Fibroblast of mammary gland (primary cell): ENCODE measurements around the gene TYMP.
A peak's percentile ranks its signal among the peaks of the same experiment; 100 is the strongest.

Experiments used
- DNase-seq: peaks from one replicate; pipeline ENCODE4 v3.0.0-alpha.2; 2010; ENCODE audit warnings: low read depth
- H3K4me3 ChIP-seq: 2 replicates; pipeline ENCODE4 v1.5.1; 2011; ENCODE audit warnings: low read depth, mild to moderate bottlenecking, low read length, moderate library complexity; ENCODE audit not compliant: control insufficient read depth
- TF ChIP-seq, protein P1 (sequence below): conservative IDR thresholded peaks from 2 replicates; pipeline ENCODE4 v1.5.1; 2011; ENCODE audit warnings: low read depth, low read length, inconsistent platforms; ENCODE audit not compliant: control insufficient read depth, insufficient read depth

TYMP gene

DNA sequence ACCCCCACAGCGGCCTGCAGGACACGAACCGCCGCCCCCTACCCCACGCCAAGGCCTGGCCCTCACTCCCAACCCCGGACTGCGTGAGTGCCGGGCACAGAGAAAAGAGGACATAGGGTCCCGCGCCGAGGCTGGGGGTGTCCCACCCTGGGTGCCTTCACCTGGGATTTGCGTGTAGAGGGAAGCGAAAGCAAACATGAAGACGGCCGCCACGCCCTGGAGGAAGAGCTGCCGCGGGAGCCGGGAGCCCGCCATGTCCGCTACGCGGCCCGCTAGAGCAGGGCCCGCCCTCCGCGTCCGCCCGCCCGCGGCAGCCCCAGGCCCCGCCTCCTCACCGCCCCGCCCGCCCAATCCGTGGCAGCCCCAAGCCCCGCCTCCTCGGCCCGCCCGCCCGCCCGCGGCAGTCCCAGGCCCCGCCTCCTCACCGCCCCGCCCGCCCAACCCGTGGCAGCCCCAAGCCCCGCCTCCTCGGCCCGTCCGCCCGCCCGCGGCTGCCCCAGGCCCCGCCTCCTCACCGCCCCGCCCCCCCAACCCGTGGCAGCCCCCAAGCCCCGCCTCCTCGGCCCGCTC lies 22.3 kb downstream of the TYMP start, which contains the start of gene LMF2:
TSS of gene LMF2 (minus strand) at position 282 of the 570 bp plus-strand sequence. CDS start at position 255, 27 bp downstream.
- peak within 1 kb of the TSS; percentile 95 for H3K4me3 ChIP-seq
- DNase-seq = no peak
- TF ChIP-seq, protein P1, sequence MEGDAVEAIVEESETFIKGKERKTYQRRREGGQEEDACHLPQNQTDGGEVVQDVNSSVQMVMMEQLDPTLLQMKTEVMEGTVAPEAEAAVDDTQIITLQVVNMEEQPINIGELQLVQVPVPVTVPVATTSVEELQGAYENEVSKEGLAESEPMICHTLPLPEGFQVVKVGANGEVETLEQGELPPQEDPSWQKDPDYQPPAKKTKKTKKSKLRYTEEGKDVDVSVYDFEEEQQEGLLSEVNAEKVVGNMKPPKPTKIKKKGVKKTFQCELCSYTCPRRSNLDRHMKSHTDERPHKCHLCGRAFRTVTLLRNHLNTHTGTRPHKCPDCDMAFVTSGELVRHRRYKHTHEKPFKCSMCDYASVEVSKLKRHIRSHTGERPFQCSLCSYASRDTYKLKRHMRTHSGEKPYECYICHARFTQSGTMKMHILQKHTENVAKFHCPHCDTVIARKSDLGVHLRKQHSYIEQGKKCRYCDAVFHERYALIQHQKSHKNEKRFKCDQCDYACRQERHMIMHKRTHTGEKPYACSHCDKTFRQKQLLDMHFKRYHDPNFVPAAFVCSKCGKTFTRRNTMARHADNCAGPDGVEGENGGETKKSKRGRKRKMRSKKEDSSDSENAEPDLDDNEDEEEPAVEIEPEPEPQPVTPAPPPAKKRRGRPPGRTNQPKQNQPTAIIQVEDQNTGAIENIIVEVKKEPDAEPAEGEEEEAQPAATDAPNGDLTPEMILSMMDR = no peak

DNA sequence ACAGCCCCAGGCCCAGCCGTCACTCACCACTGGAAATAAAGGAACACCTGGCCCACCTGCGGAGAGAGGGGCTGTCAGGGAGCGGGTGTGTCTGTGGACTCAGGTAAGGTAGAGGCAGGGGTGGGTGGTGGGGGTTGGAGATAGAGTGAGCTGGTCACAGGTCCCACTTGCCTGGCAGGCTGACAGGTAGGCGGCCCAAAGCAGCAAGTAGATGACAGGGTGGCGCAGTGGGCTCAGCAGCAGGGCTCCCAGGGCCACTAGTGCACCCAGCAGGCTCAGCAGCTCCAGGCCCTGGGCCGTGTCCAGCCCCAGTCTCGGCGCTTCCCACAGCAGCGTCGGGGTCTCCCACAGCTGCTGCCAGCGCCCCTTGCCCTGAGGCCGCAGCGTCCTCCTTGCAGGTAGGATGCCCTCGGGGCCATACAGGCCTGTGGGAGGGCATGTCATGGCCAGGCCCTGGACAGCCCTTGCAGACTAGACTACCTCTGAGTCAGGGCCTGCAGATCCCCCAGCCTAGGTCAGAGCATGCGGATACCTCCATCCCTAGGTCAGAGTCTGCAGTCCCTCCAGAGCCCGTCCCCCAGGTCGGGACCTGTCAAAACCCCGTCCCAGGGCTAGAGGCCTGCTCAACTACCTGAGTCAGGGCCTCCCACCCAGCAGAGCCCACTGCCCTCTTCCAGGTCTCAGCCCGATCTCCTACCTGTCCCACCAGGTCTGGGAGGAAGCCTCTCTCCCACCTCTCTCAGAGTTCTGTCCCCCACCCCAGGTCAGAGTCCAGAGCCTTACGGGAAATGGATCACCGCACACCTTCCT lies 23.0 kb downstream of the TYMP start:
- no peak for DNase-seq
- TF ChIP-seq, protein P1 = no peak
- H3K4me3 ChIP-seq = peak overlapping the region; percentile 95

DNA sequence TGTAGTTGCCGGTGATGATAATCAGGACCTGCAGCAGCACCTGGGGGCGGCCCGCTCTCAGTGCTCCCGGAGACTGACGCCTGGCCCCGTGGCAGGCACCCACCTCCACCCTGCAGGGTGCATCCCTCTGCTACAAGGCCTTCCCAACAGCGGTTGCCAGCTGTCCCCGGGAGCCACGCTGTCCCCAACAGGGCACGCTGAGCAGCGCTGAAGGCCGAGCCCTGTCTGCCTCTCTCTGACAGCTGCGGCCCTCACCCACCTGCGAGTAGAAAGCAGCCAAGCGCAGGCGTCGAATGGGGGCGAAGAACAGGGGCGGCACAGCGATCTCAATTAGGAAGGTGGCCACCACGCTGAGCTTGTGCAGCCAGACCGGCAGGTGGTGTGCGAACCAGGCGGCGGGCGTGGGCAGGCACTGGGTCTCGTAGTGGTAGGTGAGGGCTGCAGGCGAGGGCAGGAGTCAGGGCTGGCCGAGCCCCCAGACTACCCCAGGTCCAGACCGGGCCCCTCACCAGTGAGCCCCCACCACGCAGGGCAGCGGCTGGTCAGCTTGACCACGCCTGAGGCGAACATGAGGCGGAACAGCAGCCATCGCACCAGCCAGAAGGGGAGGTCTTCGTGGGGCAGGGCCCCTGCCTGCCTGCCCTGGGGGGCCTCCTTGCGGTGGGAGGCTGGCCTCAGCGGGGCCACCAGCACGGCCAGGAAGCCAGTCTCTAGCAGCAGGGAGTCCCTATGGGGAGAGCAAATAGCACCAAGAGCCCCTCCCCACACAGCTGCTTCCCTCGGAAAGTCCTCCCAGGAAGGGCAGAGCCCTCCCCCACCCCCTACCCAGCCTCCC lies 23.8 kb downstream of the TYMP start:
- H3K4me3 ChIP-seq = peak overlapping the region; percentile 95
- DNase-seq = no peak

DNA sequence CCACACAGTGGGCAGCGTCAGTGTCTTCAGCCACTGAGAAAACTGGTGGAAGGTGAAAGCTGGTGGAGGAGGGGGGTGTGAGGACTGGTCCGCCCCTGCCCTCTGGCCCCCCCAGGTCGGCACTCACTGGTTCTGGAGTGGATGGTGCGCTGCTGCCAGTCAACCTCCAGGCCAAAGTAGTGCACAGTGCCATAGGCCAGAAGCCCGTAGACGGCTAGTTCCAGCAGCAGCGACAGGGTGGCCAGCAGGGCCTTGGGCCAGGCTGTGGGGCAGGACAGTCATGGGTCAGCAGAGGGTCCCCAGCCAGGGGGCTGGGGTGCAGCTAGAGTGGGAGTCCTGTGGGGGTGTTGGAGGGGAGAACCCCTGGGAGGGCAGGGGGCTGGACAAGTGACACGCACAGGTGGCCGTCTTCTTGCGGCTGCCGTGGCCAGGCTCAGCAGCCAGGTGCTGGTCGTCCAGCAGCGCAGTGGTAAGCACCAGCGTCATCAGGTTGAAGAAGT lies 24.5 kb downstream of the TYMP start:
- TF ChIP-seq, protein P1 = no peak
- no peak overlapping the region for H3K4me3 ChIP-seq
- no peak for DNase-seq

More for the DNA sequence above, 23.8 kb downstream of the TYMP start:
- TF ChIP-seq, protein P1 = no peak

DNA sequence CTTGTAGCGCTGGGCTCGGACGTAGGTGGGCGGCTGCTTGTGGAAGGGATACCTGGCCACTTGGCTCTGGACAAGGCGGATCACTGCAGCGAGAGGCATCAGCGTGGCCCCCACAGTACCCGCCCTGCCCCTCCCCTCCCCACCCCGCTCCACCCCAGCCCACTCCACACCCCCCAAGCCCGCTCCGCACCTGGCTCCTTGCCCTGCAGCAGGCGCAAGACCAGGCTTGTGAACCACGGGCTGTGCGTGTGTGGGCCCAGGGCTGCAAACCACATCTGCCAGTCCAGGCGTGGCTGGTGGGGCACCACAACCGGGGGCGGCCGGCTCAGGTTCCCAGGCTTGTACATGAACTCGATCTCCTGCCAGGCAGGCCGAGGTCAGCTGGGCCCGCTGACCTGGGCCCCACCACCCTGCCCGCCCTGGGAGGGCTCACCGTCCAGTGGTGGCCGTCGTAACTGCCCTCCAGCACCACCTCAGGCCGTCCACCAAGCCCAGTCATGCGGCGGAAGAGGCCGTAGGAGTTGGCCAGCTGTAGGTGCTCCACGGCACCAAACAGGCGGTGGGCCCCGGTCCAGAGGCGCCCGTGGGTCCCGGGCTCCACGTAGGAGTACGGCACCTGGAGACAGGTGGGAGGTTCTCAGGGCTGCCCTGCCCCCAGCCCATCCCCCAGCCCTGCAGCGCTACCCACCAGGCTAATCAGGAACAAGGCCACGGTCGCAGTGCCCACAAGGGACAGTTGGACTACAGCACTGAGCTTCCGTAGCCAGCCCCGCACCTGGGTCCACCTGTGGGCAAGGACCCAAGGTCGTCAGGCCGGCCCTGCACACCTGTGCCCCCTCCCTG lies 25.2 kb downstream of the TYMP start:
- TF ChIP-seq, protein P1 = no peak
- no peak for DNase-seq
- no peak overlapping the region for H3K4me3 ChIP-seq

DNA sequence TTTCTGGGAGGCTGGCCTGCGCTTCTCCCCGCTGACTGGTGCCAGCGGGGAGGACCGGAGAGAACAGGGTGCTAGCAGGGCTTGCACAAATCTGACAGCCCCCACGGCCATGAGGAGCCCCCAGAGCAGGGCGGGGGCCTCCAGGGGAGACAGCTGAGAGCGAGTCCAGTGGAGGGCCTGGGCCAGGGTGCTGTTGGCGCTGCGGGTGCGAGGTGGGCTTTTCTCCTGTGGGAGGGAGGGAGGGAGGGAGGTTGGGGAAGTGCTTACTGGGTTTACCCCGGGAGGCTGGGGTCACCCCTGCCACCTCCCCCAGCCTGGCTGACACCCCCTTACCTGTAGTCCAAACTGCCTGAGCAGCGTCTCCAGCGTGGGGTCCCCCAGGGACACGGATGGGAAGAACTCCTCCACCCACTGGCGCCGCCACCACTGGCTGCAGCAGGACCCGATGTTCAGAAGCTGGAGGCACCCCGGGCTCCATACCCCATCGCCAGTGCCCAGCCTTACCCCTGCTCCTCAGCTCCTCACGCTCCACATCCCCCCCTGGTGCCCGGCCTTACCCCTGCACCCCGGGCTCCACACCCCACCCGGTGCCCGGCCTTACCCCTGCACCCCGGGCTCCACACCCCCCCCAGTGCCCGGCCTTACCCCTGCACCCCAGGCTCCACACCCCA lies 26.2 kb downstream of the TYMP start:
- H3K4me3 ChIP-seq = no peak overlapping the region
- TF ChIP-seq, protein P1 = no peak
- DNase-seq = no peak
